Coronary artery (tissue), 2 donors: ENCODE data around the gene CLNS1A.
A peak's percentile ranks its signal among the peaks of the same experiment; 100 is the strongest.

ENCODE experiments used
- DNase-seq: peaks from one replicate; pipeline ENCODE4 v3.0.0-alpha.2; 2017; ENCODE audit warnings: low spot score
- H3K27ac ChIP-seq, 2 donors: fragments of 200-600 bp; sonication (generic); one replicate each; pipeline ENCODE4 v1.5.1; 2016 to 2019
- H3K4me3 ChIP-seq: fragments of 200-600 bp; sonication (generic); 2 replicates; pipeline ENCODE4 v1.5.1; 2016; ENCODE audit warnings: mild to moderate bottlenecking, moderate library complexity
- CTCF ChIP-seq: fragments of 200-600 bp; sonication (generic); IDR thresholded peaks from one replicate; pipeline ENCODE4 v1.5.1; 2019; ENCODE audit warnings: antibody characterized with exemption

The CLNS1A gene

DNA sequence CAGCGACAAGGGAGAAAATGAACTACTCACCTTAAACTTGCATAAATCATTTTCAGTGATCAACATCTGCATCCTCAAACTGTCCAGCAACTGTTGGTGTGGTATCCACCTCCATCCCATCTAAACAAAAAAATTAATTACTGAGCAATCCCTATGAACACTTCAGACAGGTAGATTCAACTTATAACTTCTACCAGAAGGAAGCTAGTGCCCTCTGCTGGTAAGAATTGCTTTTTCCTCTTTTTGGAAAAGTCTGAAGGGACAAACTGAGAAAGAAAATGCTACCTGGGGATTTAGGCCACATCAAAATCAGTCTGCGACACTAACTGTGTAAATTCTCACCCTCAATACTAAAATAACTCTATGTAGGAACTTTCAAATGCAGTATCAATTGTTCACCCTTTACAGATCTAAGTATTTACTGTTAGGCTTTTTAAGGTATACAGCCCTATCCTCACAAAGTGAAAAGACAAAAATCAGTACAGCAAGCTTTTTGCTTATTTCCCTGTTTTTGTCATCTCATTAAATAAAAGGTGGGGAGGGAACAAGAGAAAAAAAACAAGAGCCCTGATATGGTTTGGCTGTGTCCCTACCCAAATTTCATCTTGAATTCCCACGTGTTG lies 17.9 kb downstream of the CLNS1A start:
- no peak for DNase-seq
- Histone ChIP-seq H3K4me3 (no peak overlapping the region), H3K27ac (no peak overlapping the region)
- peak; percentile 60 for TF ChIP-seq CTCF

DNA sequence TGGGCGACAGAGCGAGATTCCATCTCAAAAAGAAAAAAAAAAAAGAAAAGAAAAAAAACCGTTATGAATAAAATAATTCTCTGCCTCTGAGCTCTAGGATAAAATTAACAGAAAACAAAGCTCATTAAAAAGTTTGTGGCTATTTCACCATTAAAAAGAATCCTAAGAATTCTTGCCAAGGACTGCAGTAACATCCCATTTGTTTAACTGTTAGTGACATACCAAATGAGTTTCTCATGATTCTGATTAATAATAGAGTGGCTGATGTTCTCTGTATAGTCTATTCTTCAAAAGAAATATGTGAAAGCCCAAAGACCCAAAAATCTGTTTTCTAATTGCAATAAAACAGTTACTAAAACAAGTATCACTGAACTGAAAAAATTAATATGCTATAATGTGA lies 19.7 kb downstream of the CLNS1A start:
- no peak for DNase-seq
- H3K27ac ChIP-seq, result no peak overlapping the region
- TF ChIP-seq CTCF, result no peak
- H3K4me3 ChIP-seq, result no peak overlapping the region

- no peak overlapping the region for H3K27ac ChIP-seq
- no peak overlapping the region for H3K4me3 ChIP-seq
- no peak for TF ChIP-seq CTCF
- no peak for DNase-seq
Observed at GRCh38 chr11:77611921-77612320, 25.7 kb downstream of the CLNS1A start.

DNA sequence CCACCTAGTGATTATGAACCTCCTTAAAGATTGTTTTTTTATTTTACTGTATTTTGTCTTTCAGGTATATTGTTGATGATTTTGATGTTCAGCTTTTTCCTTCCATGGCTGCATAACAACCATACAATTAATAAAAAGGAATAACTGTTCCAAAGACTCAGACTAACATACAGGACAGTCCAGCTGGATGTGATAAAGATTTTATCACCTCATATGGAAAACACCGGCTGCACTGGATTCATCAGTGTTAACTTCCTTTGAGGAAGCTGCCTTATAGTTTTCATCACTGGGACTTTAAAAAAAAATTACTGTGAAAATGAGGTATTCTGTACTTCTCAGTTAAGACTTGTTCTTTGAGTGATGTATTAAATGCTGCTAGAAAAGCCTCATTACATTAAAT lies 28.4 kb downstream of the CLNS1A start:
- H3K4me3 ChIP-seq, result no peak overlapping the region
- no peak for DNase-seq
- TF ChIP-seq CTCF, result no peak

DNA sequence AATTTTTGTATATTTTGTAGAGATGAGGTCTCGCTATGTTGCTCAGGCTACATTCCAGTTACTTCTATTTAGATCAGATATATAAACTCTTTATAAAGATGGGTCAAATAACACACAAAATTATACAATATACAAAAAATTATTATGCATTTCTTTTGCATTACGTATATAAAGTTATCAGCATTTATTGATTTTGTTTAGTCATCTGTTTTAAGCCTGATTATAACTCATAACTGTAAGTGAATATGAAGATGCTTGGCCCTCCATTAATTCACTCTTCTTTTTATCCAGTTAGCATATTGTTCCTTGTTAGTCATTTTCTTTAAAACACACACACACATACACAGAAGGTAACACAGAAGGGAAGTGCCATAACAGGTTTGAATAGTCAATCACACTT lies 33.3 kb downstream of the CLNS1A start:
- Histone ChIP-seq H3K27ac (no peak overlapping the region), H3K4me3 (no peak overlapping the region)
- DNase-seq, result no peak
- TF ChIP-seq CTCF, result no peak

More for the DNA sequence above, 28.4 kb downstream of the CLNS1A start:
- H3K27ac ChIP-seq, result no peak overlapping the region

DNA sequence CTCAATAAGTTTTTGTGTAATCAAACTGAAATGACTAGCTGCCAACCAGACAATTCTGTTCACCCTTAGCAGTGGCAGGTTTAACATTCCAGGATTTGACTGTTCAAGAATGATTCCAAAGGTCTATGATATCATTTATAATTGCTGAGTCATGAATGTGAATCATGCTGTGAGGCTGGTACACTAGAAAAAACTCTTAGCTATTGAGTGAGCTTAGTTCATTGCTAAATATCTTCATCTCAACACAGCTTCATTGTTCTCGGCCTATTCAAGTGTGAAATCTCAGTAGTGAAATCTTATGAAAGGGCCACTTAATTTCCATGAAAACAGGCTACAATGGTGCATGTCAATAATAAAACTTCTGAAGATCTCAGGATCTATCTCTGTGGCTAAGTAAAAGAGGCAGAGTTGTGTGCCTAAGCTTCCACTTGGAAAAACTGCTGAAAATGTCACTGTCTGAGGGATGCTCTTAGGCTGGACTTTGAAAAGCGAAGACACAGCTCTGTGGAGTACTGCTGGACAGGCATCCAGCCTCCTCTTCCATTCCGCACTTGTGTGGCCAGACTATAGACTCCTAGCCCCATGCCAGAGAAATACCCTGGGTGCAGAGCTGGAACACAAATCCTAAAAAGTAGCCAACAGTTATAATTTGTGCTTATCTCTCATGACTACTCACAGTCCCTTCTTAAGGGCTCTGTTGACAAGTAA lies 35.1 kb downstream of the CLNS1A start:
- Histone ChIP-seq H3K4me3 (no peak overlapping the region), H3K27ac (no peak overlapping the region)
- no peak for DNase-seq
- no peak for TF ChIP-seq CTCF

DNA sequence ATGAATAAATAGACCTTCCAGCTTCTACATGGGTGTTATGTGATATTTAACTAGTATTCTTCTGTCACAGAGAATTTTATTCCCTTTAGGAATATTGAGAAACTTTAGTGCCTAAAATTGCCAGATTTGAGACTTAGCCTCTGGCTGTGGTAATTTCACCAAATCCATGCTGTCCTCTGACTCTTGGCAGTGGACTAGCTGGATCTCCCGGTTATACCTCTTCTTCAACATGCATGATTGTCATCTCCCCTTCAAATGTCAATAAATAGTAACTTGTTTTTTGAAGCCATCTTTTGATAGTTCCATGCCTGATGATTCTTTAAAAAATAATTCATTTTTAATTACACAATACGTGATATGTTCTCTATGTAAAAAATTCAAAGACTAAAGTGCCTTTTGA lies 39.4 kb downstream of the CLNS1A start:
- DNase-seq, result no peak
- TF ChIP-seq CTCF, result no peak

More for the DNA sequence above, 39.4 kb downstream of the CLNS1A start:
- no peak overlapping the region for H3K27ac ChIP-seq
- H3K4me3 ChIP-seq, result no peak overlapping the region
